Hepatocyte (in vitro differentiated cells): ENCODE data around the gene NUBP2. TPM values are rescaled to one million over a fixed set of nuclear protein-coding genes. Genes with fewer than 3 reads are reported as not detected.
"Not testable (repeated sequence)": the region's sequence is repeated elsewhere in the genome, so short reads cannot be mapped to it uniquely, and the experiment has no call there.

Experiments
- DNase-seq: peaks from one replicate; pipeline ENCODE4 v3.0.0-alpha.2; 2016; ENCODE audit warnings: low spot score
- H2AFZ ChIP-seq: fragments of 200-600 bp; sonication (generic); 2 replicates; pipeline ENCODE4 v1.6.0; 2016; ENCODE audit warnings: antibody characterized with exemption, mild to moderate bottlenecking
- H3K27ac ChIP-seq: fragments of 200-600 bp; sonication (generic); 2 replicates; pipeline ENCODE4 v1.5.1; 2016; ENCODE audit warnings: mild to moderate bottlenecking
- H3K27me3 ChIP-seq: fragments of 200-600 bp; sonication (generic); 2 replicates; pipeline ENCODE4 v1.6.1; 2016
- H3K36me3 ChIP-seq: fragments of 200-600 bp; sonication (generic); replicated peaks from 2 replicates; pipeline ENCODE4 v1.5.1; 2016; ENCODE audit warnings: low read depth; ENCODE audit not compliant: insufficient read depth
- H3K4me1 ChIP-seq: fragments of 200-600 bp; sonication (generic); 2 replicates; pipeline ENCODE4 v1.5.1; 2016; ENCODE audit warnings: mild to moderate bottlenecking, moderate library complexity; ENCODE audit not compliant: insufficient read depth
- H3K4me2 ChIP-seq: fragments of 200-600 bp; sonication (generic); 2 replicates; pipeline ENCODE4 v1.6.0; 2016
- H3K4me3 ChIP-seq: fragments of 200-600 bp; sonication (generic); 2 replicates; pipeline ENCODE4 v1.5.1; 2016; ENCODE audit warnings: mild to moderate bottlenecking
- H3K79me2 ChIP-seq: fragments of 200-600 bp; sonication (generic); 2 replicates; pipeline ENCODE4 v1.6.0; 2017; ENCODE audit warnings: mild to moderate bottlenecking
- H3K9me2 ChIP-seq: fragments of 200-600 bp; sonication (generic); replicated peaks from 2 replicates; pipeline ENCODE4 v1.6.0; 2017; ENCODE audit warnings: mild to moderate bottlenecking; ENCODE audit not compliant: insufficient read depth
- H3K9me3 ChIP-seq: fragments of 200-600 bp; sonication (generic); 2 replicates; pipeline ENCODE4 v1.5.1; 2016; ENCODE audit warnings: low read depth, mild to moderate bottlenecking
- H4K20me1 ChIP-seq: fragments of 200-600 bp; sonication (generic); 2 replicates; pipeline ENCODE4 v1.6.0; 2016; ENCODE audit warnings: mild to moderate bottlenecking; ENCODE audit not compliant: insufficient read depth, poor library complexity, severe bottlenecking
- EZH2 ChIP-seq: fragments of 200-600 bp; sonication (generic); IDR thresholded peaks from 2 replicates; pipeline ENCODE4 v1.6.1; 2016; ENCODE audit warnings: antibody characterized with exemption, mild to moderate bottlenecking, borderline replicate concordance
- EZH2phosphoT487 ChIP-seq: fragments of 200-600 bp; sonication (generic); IDR thresholded peaks from one replicate; pipeline ENCODE4 v1.6.1; 2018; ENCODE audit warnings: antibody characterized with exemption, mild to moderate bottlenecking, low read depth, moderate library complexity; ENCODE audit not compliant: unreplicated experiment, severe bottlenecking
- WGBS: methylation state at CpG from one replicate; pipeline ENCODE4 v1.1.6; 2016; ENCODE audit warnings: low lambda C conversion rate; ENCODE audit errors: missing lambda C conversion rate; 5-methylcytosine and 5-hydroxymethylcytosine counted together
- polyA plus RNA-seq: library from polyadenylated mRNA; unstranded; fragments of >200 nt; fragmentation: Nextera tagmentation; extraction: Ambion mirVana; gene quantifications from 2 replicates; pipeline ENCODE4 v1.2.1, GENCODE V29; 2016
- total RNA-seq: library from RNA; depleted of rRNA; stranded (reverse); fragments of >200 nt; gene quantifications from 2 replicates; pipeline ENCODE4 v1.2.3, GENCODE V29; 2014
- TF ChIP-seq, protein P1 (sequence below): fragments of 200-600 bp; sonication (generic); IDR thresholded peaks from 2 replicates; pipeline ENCODE4 v1.5.1; 2016; ENCODE audit warnings: antibody characterized with exemption, mild to moderate bottlenecking; ENCODE audit not compliant: poor library complexity

NUBP2 gene
- total and polyA plus RNA-seq, 2 experiments from 2014 or later: 85.4 to 101 TPM

- Histone ChIP-seq H3K4me1 (peaks cover 14% of the 10 kb centered on the region), H3K4me2 (peak overlapping the region; percentile 30), H3K36me3 (no peaks in the 10 kb centered on the region), H3K4me3 (no peak overlapping the region), H3K9me3 (no peaks in the 10 kb centered on the region), H3K79me2 (no peaks in the 10 kb centered on the region), H3K9me2 (no peaks in the 10 kb centered on the region), H4K20me1 (no peaks in the 10 kb centered on the region), H2AFZ (no peak overlapping the region), H3K27ac (peak overlapping the region; percentile 83), H3K27me3 (no peaks in the 10 kb centered on the region)
- peak; percentile 3 for DNase-seq
- WGBS: 88% methylated on average over 26 of the region's 32 CpGs
- no peak for TF ChIP-seq EZH2phosphoT487
- TF ChIP-seq, protein P1, sequence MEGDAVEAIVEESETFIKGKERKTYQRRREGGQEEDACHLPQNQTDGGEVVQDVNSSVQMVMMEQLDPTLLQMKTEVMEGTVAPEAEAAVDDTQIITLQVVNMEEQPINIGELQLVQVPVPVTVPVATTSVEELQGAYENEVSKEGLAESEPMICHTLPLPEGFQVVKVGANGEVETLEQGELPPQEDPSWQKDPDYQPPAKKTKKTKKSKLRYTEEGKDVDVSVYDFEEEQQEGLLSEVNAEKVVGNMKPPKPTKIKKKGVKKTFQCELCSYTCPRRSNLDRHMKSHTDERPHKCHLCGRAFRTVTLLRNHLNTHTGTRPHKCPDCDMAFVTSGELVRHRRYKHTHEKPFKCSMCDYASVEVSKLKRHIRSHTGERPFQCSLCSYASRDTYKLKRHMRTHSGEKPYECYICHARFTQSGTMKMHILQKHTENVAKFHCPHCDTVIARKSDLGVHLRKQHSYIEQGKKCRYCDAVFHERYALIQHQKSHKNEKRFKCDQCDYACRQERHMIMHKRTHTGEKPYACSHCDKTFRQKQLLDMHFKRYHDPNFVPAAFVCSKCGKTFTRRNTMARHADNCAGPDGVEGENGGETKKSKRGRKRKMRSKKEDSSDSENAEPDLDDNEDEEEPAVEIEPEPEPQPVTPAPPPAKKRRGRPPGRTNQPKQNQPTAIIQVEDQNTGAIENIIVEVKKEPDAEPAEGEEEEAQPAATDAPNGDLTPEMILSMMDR: no peak
- no peak for TF ChIP-seq EZH2
Measured at GRCh38 chr16:1794908-1795666, 12.3 kb downstream of the NUBP2 start.

- not testable (repeated sequence) for H3K4me3 ChIP-seq, H3K27me3 ChIP-seq, H4K20me1 ChIP-seq, H3K4me2 ChIP-seq, H3K9me2 ChIP-seq, H2AFZ ChIP-seq, H3K27ac ChIP-seq, H3K9me3 ChIP-seq, H3K4me1 ChIP-seq, H3K79me2 ChIP-seq, DNase-seq, H3K36me3 ChIP-seq
- WGBS: 77% methylated on average over 5 of the region's 5 CpGs
Measured at GRCh38 chr16:1799263-1799662, 16.5 kb downstream of the NUBP2 start.

DNA sequence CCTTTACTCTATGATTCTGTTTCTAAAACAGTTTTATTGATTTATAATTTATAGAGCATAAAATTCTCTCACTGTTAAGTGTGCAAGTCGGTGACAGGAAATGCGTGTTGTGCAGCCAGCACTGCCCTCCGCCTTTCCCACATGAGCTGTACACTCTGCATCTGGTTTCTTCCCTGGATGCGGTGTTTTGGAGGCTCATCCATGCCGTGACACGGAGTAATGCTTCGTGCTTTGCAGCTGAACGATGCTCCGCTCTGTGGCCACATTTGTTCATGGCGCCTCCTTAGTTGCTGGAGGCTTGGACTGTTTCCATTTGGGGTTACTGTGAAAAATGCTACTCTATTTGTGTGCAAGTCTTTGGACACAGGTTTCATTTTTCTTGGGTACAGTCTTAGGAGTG, 17.9 kb downstream of the NUBP2 start:
- Histone ChIP-seq H3K4me1 (no peaks in the 10 kb centered on the region), H3K4me2 (no peak overlapping the region), H3K9me3 (no peaks in the 10 kb centered on the region), H3K79me2 (no peaks in the 10 kb centered on the region), H3K27me3 (no peaks in the 10 kb centered on the region), H3K4me3 (no peak overlapping the region), H4K20me1 (no peaks in the 10 kb centered on the region), H3K27ac (no peak overlapping the region), H3K9me2 (no peaks in the 10 kb centered on the region), H2AFZ (no peak overlapping the region), H3K36me3 (no peaks in the 10 kb centered on the region)
- TF ChIP-seq, protein P1: no peak
- TF ChIP-seq EZH2phosphoT487 (no peak), EZH2 (no peak)
- WGBS: 91% methylated on average over 10 of the region's 10 CpGs
- no peak for DNase-seq

DNA sequence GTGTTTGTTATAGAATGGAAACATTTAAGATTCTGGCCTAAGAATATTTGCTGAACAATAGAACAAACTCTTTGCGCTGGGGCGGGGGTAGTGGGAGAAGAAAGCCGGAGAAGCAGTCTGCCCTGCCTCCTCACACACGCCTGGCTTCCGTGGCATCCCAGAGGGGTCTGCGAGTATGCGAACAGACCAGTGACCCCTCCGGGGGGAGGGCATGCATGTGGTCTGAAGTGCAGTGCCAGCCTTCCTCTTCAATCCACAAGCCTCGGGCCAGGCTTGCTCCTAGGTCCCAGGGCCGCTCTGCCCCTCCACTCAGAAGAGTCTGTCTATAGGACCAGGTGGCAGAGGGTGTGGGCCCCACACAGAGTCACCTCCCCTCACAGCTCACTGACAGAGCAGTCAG, 24.9 kb downstream of the NUBP2 start:
- H4K20me1 ChIP-seq: no peaks in the 10 kb centered on the region
- no peaks in the 10 kb centered on the region for H3K36me3 ChIP-seq
- H3K9me3 ChIP-seq: no peaks in the 10 kb centered on the region
- no peak overlapping the region for H3K27ac ChIP-seq
- WGBS: 90% methylated on average over 10 of the region's 10 CpGs
- H3K79me2 ChIP-seq: no peaks in the 10 kb centered on the region
- no peak overlapping the region for H3K4me2 ChIP-seq
- no peaks in the 10 kb centered on the region for H3K9me2 ChIP-seq
- H3K4me3 ChIP-seq: no peak overlapping the region
- H3K27me3 ChIP-seq: no peaks in the 10 kb centered on the region
- H2AFZ ChIP-seq: no peak overlapping the region
- no peak for DNase-seq
- no peaks in the 10 kb centered on the region for H3K4me1 ChIP-seq
- TF ChIP-seq, protein P1: no peak
- TF ChIP-seq EZH2phosphoT487: no peak
- TF ChIP-seq EZH2: no peak
